ENCODE measurements around the gene LYZ. TPM values are rescaled to one million over a fixed set of nuclear protein-coding genes. Genes with fewer than 3 reads are reported as not detected.
"Not testable (repeated sequence)": the region's sequence is repeated elsewhere in the genome, so short reads cannot be mapped to it uniquely, and the experiment has no call there.

Gene LYZ
- 0.08 TPM for polyA plus RNA-seq (2013, experiment 1 of 2)
- 0.06 TPM for polyA plus RNA-seq (2013, experiment 2 of 2)

DNA sequence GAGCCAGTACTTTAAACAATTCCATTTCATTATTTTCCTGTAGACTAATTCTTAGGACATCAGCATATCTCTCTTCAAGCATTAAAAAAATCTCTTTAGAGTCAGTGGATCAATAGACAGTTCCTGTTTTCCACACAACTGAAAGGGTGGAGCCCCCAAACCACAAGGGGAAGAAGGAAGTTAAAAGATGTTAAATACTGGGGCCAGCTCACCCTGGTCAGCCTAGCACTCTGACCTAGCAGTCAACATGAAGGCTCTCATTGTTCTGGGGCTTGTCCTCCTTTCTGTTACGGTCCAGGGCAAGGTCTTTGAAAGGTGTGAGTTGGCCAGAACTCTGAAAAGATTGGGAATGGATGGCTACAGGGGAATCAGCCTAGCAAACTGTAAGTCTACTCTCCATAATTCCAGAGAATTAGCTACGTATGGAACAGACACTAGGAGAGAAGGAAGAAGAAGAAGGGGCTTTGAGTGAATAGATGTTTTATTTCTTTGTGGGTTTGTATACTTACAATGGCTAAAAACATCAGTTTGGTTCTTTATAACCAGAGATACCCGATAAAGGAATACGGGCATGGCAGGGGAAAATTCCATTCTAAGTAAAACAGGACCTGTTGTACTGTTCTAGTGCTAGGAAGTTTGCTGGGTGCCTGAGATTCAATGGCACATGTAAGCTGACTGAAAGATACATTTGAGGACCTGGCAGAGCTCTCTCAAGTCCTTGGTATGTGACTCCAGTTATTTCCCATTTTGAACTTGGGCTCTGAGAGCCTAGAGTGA is at the start of gene LYZ:
Gene LYZ, plus strand, starts transcription at position 220 of the 777 bp plus-strand sequence. Its CDS starts 28 bp downstream, at position 248.
- H3K4me3 ChIP-seq (ENCODE audit: low read length), result no peak within 1 kb of the TSS
- no peak within 1 kb of the TSS for H2BK15ac ChIP-seq (replicated peaks; ENCODE audit: low read depth)
- WGBS (ENCODE audit: extremely low coverage, insufficient coverage, low lambda C conversion rate), result no CpG with 5 or more reads among the region's 4 CpGs
- H2BK120ac ChIP-seq (ENCODE audit: low read depth, low read length), result no peak within 1 kb of the TSS
- H2AK5ac ChIP-seq (ENCODE audit: low read length), result no peak within 1 kb of the TSS
- no peaks in the 10 kb centered on the region for H3K79me1 ChIP-seq (ENCODE audit: low read length)
- no peaks in the 10 kb centered on the region for H3K27me3 ChIP-seq (ENCODE audit: insufficient read depth, low read length, poor library complexity)
- no peak within 1 kb of the TSS for H3K4me2 ChIP-seq (ENCODE audit: low read length)
- no peak within 1 kb of the TSS for H3K9ac ChIP-seq (ENCODE audit: low read length)
- no peak within 1 kb of the TSS for H4K8ac ChIP-seq (ENCODE audit: low read depth, low read length)
- H2BK5ac ChIP-seq (ENCODE audit: low read length), result no peak within 1 kb of the TSS
- no peaks in the 10 kb centered on the region for H3K36me3 ChIP-seq (ENCODE audit: control insufficient read depth, insufficient read depth, low read length)
- H3K23ac ChIP-seq (ENCODE audit: low read length), result no peak within 1 kb of the TSS
- H3K79me2 ChIP-seq (ENCODE audit: control insufficient read depth, insufficient read depth, low read length), result no peaks in the 10 kb centered on the region
- H3K27ac ChIP-seq (ENCODE audit: low read depth, low read length), result no peak within 1 kb of the TSS
- no peaks in the 10 kb centered on the region for H3K4me1 ChIP-seq (ENCODE audit: control insufficient read depth, low read depth, low read length)
- H3K18ac ChIP-seq (ENCODE audit: low read length), result no peak within 1 kb of the TSS
- no peak within 1 kb of the TSS for H3K56ac ChIP-seq (ENCODE audit: low read length)
- H3K4ac ChIP-seq (ENCODE audit: low read depth, low read length), result no peak within 1 kb of the TSS
- no peak for DNase-seq
- no peak within 1 kb of the TSS for H4K5ac ChIP-seq (ENCODE audit: low read length)

DNA sequence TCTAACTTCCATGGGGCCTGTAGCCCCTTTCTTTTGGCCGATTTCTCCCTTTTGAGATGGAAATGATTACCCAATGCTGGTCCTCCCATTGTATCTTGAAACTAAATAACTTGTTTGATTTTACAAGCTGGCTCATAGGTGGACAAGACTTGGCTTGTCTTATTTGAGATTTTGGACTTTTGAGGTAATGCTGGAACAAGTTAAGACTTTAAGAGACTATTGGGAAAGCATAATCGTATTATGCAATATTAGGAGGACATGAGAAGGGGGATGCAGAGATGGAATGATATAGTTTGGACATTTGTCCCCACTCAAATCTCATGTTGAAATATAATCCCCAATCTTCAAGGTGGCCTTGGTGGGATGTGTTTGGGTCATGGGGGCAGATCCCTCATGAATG is 49.2 kb upstream of the LYZ start:
- no peak overlapping the region for H3K18ac ChIP-seq (ENCODE audit: low read length)
- H3K36me3 ChIP-seq (ENCODE audit: control insufficient read depth, insufficient read depth, low read length), result no peaks in the 10 kb centered on the region
- H2BK120ac ChIP-seq (ENCODE audit: low read depth, low read length), result no peak overlapping the region
- H3K27me3 ChIP-seq (ENCODE audit: insufficient read depth, low read length, poor library complexity), result no peaks in the 10 kb centered on the region
- H3K4me3 ChIP-seq (ENCODE audit: low read length), result no peak overlapping the region
- no CpG with 5 or more reads among the region's 2 CpGs for WGBS (ENCODE audit: extremely low coverage, insufficient coverage, low lambda C conversion rate)
- H4K8ac ChIP-seq (ENCODE audit: low read depth, low read length), result no peak overlapping the region
- H3K23ac ChIP-seq (ENCODE audit: low read length), result no peak overlapping the region
- no peak overlapping the region for H2BK15ac ChIP-seq (replicated peaks; ENCODE audit: low read depth)
- no peak overlapping the region for H4K5ac ChIP-seq (ENCODE audit: low read length)
- H2BK5ac ChIP-seq (ENCODE audit: low read length), result no peak overlapping the region
- H3K56ac ChIP-seq (ENCODE audit: low read length), result no peak overlapping the region
- H3K4me1 ChIP-seq (ENCODE audit: control insufficient read depth, low read depth, low read length), result no peaks in the 10 kb centered on the region
- no peaks in the 10 kb centered on the region for H3K79me1 ChIP-seq (ENCODE audit: low read length)
- H3K79me2 ChIP-seq (ENCODE audit: control insufficient read depth, insufficient read depth, low read length), result no peaks in the 10 kb centered on the region
- H3K9ac ChIP-seq (ENCODE audit: low read length), result no peak overlapping the region
- H3K4ac ChIP-seq (ENCODE audit: low read depth, low read length), result no peak overlapping the region
- no peak overlapping the region for H3K4me2 ChIP-seq (ENCODE audit: low read length)
- no peak for DNase-seq
- H3K27ac ChIP-seq (ENCODE audit: low read depth, low read length), result no peak overlapping the region
- H2AK5ac ChIP-seq (ENCODE audit: low read length), result no peak overlapping the region

DNA sequence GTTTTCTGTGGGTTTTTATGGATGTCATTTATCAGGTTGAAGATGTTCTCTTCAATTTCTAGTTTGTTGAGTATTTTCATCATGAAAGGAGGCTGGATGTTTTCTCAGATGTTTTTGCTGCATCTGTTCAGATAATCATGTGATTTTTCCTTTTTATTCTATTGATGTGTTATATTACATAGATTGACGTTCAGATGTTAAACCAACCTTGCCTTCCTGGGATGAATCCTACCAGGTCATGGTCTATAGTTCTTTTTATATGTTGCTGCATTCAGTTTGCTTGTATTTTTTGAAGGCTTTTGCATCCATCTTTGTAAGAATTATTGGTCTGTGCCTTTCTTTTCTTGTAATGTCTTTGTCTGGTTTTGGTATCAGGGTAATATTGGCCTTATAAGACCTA is 43.9 kb upstream of the LYZ start:
- no peak overlapping the region for H3K18ac ChIP-seq (ENCODE audit: low read length)
- no peak overlapping the region for H3K56ac ChIP-seq (ENCODE audit: low read length)
- no peak for DNase-seq
- H3K4me1 ChIP-seq (ENCODE audit: control insufficient read depth, low read depth, low read length), result no peaks in the 10 kb centered on the region
- H4K5ac ChIP-seq (ENCODE audit: low read length), result no peak overlapping the region
- no peak overlapping the region for H3K4me2 ChIP-seq (ENCODE audit: low read length)
- H3K27me3 ChIP-seq (ENCODE audit: insufficient read depth, low read length, poor library complexity), result no peaks in the 10 kb centered on the region
- H3K36me3 ChIP-seq (ENCODE audit: control insufficient read depth, insufficient read depth, low read length), result no peaks in the 10 kb centered on the region
- no peak overlapping the region for H3K4me3 ChIP-seq (ENCODE audit: low read length)
- no peak overlapping the region for H2BK5ac ChIP-seq (ENCODE audit: low read length)
- no peak overlapping the region for H2AK5ac ChIP-seq (ENCODE audit: low read length)
- no peak overlapping the region for H3K9ac ChIP-seq (ENCODE audit: low read length)
- no peaks in the 10 kb centered on the region for H3K79me2 ChIP-seq (ENCODE audit: control insufficient read depth, insufficient read depth, low read length)
- H3K79me1 ChIP-seq (ENCODE audit: low read length), result no peaks in the 10 kb centered on the region
- H4K8ac ChIP-seq (ENCODE audit: low read depth, low read length), result no peak overlapping the region
- no peak overlapping the region for H3K4ac ChIP-seq (ENCODE audit: low read depth, low read length)
- H2BK15ac ChIP-seq (replicated peaks; ENCODE audit: low read depth), result no peak overlapping the region
- H3K27ac ChIP-seq (ENCODE audit: low read depth, low read length), result no peak overlapping the region
- no peak overlapping the region for H3K23ac ChIP-seq (ENCODE audit: low read length)
- no peak overlapping the region for H2BK120ac ChIP-seq (ENCODE audit: low read depth, low read length)
- WGBS (ENCODE audit: extremely low coverage, insufficient coverage, low lambda C conversion rate), result no CpG with 5 or more reads among the region's 1 CpG

DNA sequence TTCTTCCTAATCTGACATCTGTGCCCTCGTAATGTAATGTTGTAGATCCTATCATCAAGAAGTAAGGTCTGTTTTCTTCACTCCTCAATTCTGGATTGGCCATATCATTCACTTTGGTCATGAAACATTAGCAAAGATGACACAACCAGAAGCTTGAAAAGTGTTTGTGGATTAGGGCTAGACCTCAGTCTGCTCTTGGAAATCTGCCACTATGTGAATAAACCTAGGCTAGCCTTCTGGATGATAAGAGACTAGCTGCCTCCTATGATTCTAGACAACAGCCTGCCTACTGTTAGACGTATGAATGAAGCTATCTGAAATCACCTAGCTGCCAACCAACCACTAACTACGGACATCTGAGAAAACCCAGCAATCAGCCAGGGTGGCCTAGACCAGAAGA is 38.7 kb upstream of the LYZ start:
- H3K4me2 ChIP-seq (ENCODE audit: low read length), result no peak overlapping the region
- no peak overlapping the region for H2BK15ac ChIP-seq (replicated peaks; ENCODE audit: low read depth)
- H4K5ac ChIP-seq (ENCODE audit: low read length), result no peak overlapping the region
- H3K4me1 ChIP-seq (ENCODE audit: control insufficient read depth, low read depth, low read length), result no peaks in the 10 kb centered on the region
- no peaks in the 10 kb centered on the region for H3K79me2 ChIP-seq (ENCODE audit: control insufficient read depth, insufficient read depth, low read length)
- no peak overlapping the region for H2AK5ac ChIP-seq (ENCODE audit: low read length)
- no peaks in the 10 kb centered on the region for H3K27me3 ChIP-seq (ENCODE audit: insufficient read depth, low read length, poor library complexity)
- no peak overlapping the region for H3K4me3 ChIP-seq (ENCODE audit: low read length)
- H3K56ac ChIP-seq (ENCODE audit: low read length), result no peak overlapping the region
- no peak overlapping the region for H4K8ac ChIP-seq (ENCODE audit: low read depth, low read length)
- H2BK120ac ChIP-seq (ENCODE audit: low read depth, low read length), result no peak overlapping the region
- no peaks in the 10 kb centered on the region for H3K79me1 ChIP-seq (ENCODE audit: low read length)
- H3K18ac ChIP-seq (ENCODE audit: low read length), result no peak overlapping the region
- H3K4ac ChIP-seq (ENCODE audit: low read depth, low read length), result no peak overlapping the region
- H3K27ac ChIP-seq (ENCODE audit: low read depth, low read length), result no peak overlapping the region
- peak; percentile 70 for DNase-seq
- no peak overlapping the region for H3K9ac ChIP-seq (ENCODE audit: low read length)
- H3K23ac ChIP-seq (ENCODE audit: low read length), result no peak overlapping the region
- no CpG with 5 or more reads among the region's 3 CpGs for WGBS (ENCODE audit: extremely low coverage, insufficient coverage, low lambda C conversion rate)
- no peak overlapping the region for H2BK5ac ChIP-seq (ENCODE audit: low read length)
- H3K36me3 ChIP-seq (ENCODE audit: control insufficient read depth, insufficient read depth, low read length), result no peaks in the 10 kb centered on the region

DNA sequence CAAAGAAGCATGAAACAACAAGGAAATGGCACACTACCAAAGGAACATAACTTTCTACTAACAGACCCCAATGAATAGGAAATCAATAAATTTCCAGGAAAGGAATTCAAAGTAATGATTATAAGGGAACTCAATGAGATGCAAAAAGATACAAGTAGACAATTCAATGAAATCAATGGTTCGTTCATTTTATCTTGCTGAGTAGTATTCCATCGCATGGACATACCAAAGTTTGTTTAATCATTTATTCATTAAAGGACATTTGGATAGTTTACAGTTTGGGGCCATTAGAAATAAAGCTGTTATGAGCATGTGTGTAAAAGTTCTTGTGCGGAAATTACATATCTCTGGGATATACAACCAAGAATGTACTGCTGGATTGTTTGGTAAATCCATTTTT is 35.0 kb upstream of the LYZ start:
- H4K8ac ChIP-seq (ENCODE audit: low read depth, low read length), result no peak overlapping the region
- no peak overlapping the region for H2BK120ac ChIP-seq (ENCODE audit: low read depth, low read length)
- H2AK5ac ChIP-seq (ENCODE audit: low read length), result no peak overlapping the region
- H3K79me1 ChIP-seq (ENCODE audit: low read length), result no peaks in the 10 kb centered on the region
- no peaks in the 10 kb centered on the region for H3K79me2 ChIP-seq (ENCODE audit: control insufficient read depth, insufficient read depth, low read length)
- no peak overlapping the region for H3K9ac ChIP-seq (ENCODE audit: low read length)
- H3K4me3 ChIP-seq (ENCODE audit: low read length), result no peak overlapping the region
- no peaks in the 10 kb centered on the region for H3K36me3 ChIP-seq (ENCODE audit: control insufficient read depth, insufficient read depth, low read length)
- H3K4me2 ChIP-seq (ENCODE audit: low read length), result no peak overlapping the region
- no peaks in the 10 kb centered on the region for H3K4me1 ChIP-seq (ENCODE audit: control insufficient read depth, low read depth, low read length)
- no peaks in the 10 kb centered on the region for H3K27me3 ChIP-seq (ENCODE audit: insufficient read depth, low read length, poor library complexity)
- H3K18ac ChIP-seq (ENCODE audit: low read length), result no peak overlapping the region
- H3K27ac ChIP-seq (ENCODE audit: low read depth, low read length), result no peak overlapping the region
- no peak overlapping the region for H2BK15ac ChIP-seq (replicated peaks; ENCODE audit: low read depth)
- DNase-seq, result no peak
- no peak overlapping the region for H4K5ac ChIP-seq (ENCODE audit: low read length)
- no peak overlapping the region for H3K23ac ChIP-seq (ENCODE audit: low read length)
- H3K4ac ChIP-seq (ENCODE audit: low read depth, low read length), result no peak overlapping the region
- WGBS (ENCODE audit: extremely low coverage, insufficient coverage, low lambda C conversion rate), result no CpG with 5 or more reads among the region's 3 CpGs
- H3K56ac ChIP-seq (ENCODE audit: low read length), result no peak overlapping the region
- H2BK5ac ChIP-seq (ENCODE audit: low read length), result no peak overlapping the region

GRCh38 chr12:69316784-69317183 is 31.4 kb upstream of the LYZ start:
- not testable (repeated sequence) for H3K4me1 ChIP-seq (ENCODE audit: control insufficient read depth, low read depth, low read length); H3K56ac ChIP-seq (ENCODE audit: low read length); H3K18ac ChIP-seq (ENCODE audit: low read length); H3K79me2 ChIP-seq (ENCODE audit: control insufficient read depth, insufficient read depth, low read length); H3K79me1 ChIP-seq (ENCODE audit: low read length); H3K27ac ChIP-seq (ENCODE audit: low read depth, low read length); H3K4me2 ChIP-seq (ENCODE audit: low read length); H3K27me3 ChIP-seq (ENCODE audit: insufficient read depth, low read length, poor library complexity); H3K36me3 ChIP-seq (ENCODE audit: control insufficient read depth, insufficient read depth, low read length); H3K23ac ChIP-seq (ENCODE audit: low read length); H3K9ac ChIP-seq (ENCODE audit: low read length); H4K5ac ChIP-seq (ENCODE audit: low read length); H4K8ac ChIP-seq (ENCODE audit: low read depth, low read length); H3K4ac ChIP-seq (ENCODE audit: low read depth, low read length); H2BK15ac ChIP-seq (replicated peaks; ENCODE audit: low read depth); H2AK5ac ChIP-seq (ENCODE audit: low read length); H2BK5ac ChIP-seq (ENCODE audit: low read length); H2BK120ac ChIP-seq (ENCODE audit: low read depth, low read length); DNase-seq; H3K4me3 ChIP-seq (ENCODE audit: low read length)

Data from mesendoderm (in vitro differentiated cells).